Measurements from ENCODE around the gene EBPL.
A peak's percentile ranks its signal among the peaks of the same experiment; 100 is the strongest.
"Not testable (repeated sequence)": the region's sequence is repeated elsewhere in the genome, so short reads cannot be mapped to it uniquely, and the experiment has no call there.

Gene EBPL

DNA sequence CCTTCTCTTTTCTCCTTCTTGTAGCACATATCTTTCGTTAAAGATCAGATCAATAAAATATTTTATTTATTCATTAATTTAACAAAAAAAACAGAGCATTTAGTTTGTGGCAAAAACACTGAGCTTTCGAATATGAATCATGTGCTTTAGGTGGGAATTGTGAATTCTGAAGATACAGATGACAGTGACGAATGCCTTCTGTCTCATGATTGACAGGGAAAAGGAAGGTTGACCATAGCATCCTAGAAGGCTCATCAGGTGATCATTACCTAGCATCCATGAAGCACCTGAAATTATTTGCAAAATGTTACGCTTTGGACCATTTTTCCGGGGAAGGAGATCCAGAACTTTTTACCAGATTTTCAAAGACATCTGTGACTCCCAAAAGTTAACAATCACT lies 59.1 kb downstream of the EBPL start:
- no peak for DNase-seq

DNA sequence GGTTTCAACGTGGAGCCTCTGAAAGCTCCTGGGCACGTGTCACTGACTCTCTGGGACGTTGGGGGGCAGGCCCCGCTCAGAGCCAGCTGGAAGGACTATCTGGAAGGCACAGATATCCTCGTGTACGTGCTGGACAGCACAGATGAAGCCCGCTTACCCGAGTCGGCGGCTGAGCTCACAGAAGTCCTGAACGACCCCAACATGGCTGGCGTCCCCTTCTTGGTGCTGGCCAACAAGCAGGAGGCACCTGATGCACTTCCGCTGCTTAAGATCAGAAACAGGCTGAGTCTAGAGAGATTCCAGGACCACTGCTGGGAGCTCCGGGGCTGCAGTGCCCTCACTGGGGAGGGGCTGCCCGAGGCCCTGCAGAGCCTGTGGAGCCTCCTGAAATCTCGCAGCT lies 60.7 kb downstream of the EBPL start:
- no peak for DNase-seq

GRCh38 chr13:49629947-49630346 lies 61.3 kb downstream of the EBPL start:
- DNase-seq, result no peak

GRCh38 chr13:49629196-49629938 lies 61.9 kb downstream of the EBPL start:
- DNase-seq, result no peak

DNA sequence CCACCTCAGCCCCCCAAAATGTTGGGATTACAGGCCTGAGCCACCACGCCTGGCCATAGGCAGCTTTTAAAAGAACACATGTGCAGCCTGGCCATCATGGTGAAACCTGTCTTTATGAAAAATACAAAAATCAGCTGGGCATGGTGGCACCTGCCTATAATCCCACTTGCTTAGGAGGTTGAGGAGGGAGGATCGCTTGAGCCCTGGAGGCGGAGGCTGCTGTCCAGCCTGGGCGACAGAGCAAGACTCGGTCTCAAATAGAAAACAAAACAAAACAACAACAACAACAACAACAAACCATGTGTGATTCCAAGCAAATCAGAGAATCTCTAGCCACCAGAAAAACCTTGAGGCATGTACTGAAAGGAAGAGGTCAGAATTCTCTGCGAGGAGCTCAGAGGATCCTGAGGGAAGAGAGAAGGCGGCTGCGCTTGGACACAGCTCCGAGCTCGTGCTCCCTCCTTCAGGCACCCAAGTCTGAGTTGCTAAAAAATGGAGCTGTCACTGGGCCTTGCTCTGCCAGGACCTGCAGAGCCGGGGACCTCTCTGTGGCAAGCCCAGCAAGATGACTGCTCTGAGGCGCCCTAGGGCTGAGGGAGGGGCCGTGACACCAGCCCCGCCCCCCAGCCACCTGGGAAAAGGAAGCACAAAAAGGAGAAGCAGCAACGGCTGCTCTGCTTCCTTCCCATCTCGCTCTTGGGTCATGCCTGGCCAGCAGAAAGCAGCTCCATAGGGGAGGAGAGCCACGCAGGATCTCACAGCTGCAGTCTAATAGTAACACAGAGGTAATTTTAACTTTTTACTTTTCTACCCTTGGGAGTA lies 63.2 kb downstream of the EBPL start, which contains the start of gene ARL11:
ARL11 (plus strand) TSS at position 677 of the 822 bp plus-strand sequence. CDS start 1,941 bp downstream, outside the sequence.
- peak; percentile 79 for DNase-seq

DNA sequence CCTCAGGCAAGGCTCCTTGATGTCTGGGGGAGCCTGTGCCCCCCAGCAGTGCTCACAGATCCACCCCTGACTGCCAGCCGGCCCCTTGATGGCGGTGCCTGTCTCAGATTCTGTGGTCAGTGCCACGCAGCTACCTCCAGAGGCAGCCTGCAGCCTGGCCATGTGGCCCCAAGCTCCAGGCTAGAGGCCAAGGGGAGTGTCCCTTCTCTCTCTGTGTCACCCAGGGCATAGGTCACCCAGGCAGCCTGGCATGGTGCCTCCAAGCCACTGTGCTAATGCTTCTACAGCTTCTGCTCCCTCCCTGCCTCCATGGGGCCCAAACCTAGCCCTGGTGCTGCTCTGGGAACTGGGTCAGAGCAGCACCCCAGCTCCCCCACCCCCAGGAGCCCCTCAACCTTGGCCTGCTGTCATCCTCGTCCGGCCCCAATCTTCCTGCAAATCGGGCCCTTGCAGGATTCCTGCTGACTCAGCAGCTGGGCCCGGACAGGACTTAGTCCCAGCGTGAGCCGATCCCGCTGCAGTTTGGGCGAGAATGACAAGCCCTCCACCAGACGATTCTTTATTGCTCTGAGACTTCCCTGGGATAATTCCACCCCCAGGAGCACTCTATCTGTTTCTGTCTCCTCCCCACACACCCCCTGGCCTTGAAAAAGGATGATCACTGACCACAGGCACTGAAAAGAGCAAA lies 65.8 kb downstream of the EBPL start:
- peak; percentile 47 to 70 for DNase-seq

DNA sequence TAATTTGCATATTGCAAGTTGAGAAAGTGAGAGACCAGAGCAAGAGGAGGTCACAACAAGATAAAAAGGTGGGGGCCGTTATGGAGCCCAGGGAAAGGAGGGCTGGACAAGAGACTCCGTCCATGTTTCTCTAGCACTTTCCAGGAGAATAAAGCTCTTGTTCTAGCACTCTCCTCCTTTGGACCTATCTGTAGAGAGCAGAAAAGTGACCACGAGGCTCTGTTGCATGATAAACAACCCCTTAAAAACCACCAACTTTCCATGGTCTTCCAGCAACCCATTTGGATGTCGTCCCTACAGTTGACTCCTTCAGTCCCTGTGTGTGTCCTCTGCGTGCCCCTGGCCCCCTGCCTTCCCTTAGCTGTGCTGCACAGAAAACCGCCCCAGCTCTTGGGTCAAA lies 67.1 kb downstream of the EBPL start:
- DNase-seq, result no peak

DNA sequence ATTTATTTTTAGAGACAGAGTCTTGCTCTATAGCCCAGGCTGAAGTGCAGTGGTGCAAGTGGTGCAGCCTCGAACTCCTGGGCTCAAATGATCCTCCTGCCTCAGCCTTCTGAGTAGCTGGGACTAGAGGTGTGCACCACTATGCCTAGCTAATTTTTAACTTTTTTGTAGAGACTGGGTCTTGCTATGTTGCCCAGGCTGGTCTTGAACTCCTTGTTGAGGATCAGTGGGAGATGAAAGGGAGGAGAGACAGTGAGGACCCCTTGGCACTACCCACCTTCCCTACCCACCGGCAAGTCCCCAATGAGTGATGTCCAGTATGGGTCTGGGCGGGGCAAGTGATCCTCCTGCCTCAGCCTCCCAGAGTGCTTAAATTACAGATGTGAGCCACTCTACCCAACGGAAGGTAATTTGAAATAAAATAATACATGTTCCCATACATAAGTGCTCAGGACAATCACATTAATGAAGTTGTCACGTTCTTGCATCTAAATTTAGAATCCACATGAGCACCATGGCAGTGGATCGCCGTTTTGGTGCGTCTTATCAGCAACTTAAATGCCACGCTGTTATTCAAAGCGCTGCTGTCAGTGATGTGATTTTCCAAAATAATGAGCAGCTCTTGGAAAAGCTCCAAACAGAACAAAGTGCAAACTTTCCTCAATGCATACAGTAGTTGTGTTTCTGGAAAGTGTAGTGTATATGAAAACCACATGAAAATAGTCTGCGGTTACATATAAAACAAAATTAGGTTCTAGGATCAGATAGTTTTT lies 68.9 kb downstream of the EBPL start:
- no peak for DNase-seq

GRCh38 chr13:49620170-49620621 lies 71.1 kb downstream of the EBPL start:
- no peak for DNase-seq

- no peak for DNase-seq
Measured at GRCh38 chr13:49616676-49617065, 74.6 kb downstream of the EBPL start.

DNA sequence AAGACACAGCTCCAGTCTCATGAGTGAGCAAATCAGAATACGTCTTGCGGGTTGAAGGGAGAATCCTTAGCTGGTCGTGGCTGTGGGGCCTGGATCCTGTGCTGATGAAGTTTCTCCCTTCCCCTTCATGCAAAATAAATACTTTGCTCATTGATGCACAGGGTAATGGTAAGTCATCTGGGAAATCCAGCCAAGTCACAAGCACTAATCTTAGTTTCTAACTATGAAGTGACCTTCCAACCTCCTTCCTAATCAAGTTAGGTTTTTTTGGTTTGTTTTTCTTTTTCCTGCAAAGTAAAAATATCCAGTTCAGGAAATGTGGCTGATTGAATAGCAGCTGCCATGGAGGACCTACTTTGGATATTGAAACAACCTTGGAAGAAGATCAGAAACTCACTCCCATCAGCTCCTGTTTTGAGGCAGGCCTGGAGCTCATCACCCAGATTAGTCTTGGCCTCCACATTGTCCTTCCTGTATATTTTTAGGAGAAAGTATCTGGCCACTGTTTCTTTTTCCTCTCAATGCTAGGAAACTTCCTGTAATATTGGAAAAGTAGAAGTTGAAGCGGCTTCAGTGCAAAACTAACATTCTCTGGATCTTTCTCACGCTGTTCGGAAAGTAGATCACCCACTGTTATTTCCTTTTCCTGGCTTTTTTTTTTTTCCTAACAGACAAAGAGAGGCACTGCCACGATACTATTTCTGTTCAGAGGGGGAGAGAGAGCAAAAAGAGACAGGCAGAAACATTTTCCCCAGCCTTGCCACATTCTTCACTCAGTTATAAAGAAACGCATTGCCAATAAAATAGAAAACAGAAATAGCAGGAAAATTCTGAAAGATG lies 75.2 kb downstream of the EBPL start:
- DNase-seq, result no peak

DNA sequence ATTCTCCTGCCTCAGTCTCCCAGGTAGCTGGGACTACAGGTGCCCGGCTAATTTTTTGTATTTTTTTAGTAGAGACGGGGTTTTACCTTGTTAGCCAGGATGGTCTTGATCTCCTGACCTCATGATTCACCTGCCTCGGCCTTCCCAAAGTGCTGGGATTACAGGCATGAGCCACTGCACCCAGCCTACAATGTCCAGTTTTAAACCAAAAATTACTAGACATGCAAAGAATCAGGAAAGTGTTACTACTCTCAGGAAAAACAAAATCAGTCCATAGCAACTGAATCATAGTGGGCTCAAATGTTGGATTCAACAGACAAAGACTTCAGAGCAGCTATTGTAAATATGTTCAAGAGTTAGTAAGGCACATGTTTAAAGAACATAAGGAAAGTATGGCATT lies 79.2 kb downstream of the EBPL start:
- not testable (repeated sequence) for DNase-seq
